Activated naive CD4-positive, alpha-beta T cell (primary cell): ENCODE results near the gene PRAMEF18.
"Not testable (repeated sequence)": the region's sequence is repeated elsewhere in the genome, so short reads cannot be mapped to it uniquely, and the experiment has no call there.

Source experiments
- DNase-seq, 4 experiments: peaks; one replicate each; lab custom pipeline; 2025; lab: John Stamatoyannopoulos, UW

The PRAMEF18 gene

GRCh38 chr1:13201309-13201708, 24.6 kb downstream of the PRAMEF18 start, which contains the start of gene PRAMEF13:
Gene PRAMEF13, minus strand, starts transcription at chr1:13201409. Its CDS starts 1,820 bp downstream, at chr1:13199589.
- DNase-seq, result not testable (repeated sequence)
